K562 (cell line): ENCODE results near the gene MINPP1. TPM values are rescaled to one million over a fixed set of nuclear protein-coding genes. Genes with fewer than 3 reads are reported as not detected.

Experiments used
- ATAC-seq: fragments of 200-7000 bp; cut with Tn5 transposase; 3 replicates; pipeline ENCODE4 v1.9.1; 2020; ENCODE audit warnings: moderate library complexity
- BruUV-seq: library from RNA; stranded (reverse); fragments of 400-500 nt; replicated peaks from 2 replicates; lab custom pipeline; 2021; lab: Mats Ljungman, UMichigan
- CTCF ChIA-PET: fragments of 300-600 bp; formaldehyde crosslinking; extraction: SDS; loops from one replicate; lab custom pipeline; 2021; ENCODE audit warnings: low intra/inter-chr PET ratio; lab: Yijun Ruan, JAX
- POLR2A ChIA-PET: fragments of 300-600, 350-650 bp; sonication (Branson Sonifier 250); formaldehyde crosslinking; extraction: SDS; loops from one replicate; lab custom pipeline; 2021; ENCODE audit warnings: antibody characterized with exemption, inconsistent platforms; lab: Yijun Ruan, JAX
- DNase-seq, 4 experiments: peaks; one replicate each; pipeline versions ENCODE4 v3.0.0 to v3.0.0-alpha.2; 2011 to 2018; ENCODE audit warnings: low spot score in 3 of 4, mixed read lengths in 3 of 4; ENCODE audit errors: extremely low read depth in 1 of 4
- FAIRE-seq: peaks from 2 replicates; lab custom pipeline; 2011; peaks lifted over from hg19 to GRCh38; lab: Jason Lieb, UNC
- H2AFZ ChIP-seq: 2 replicates; pipeline ENCODE4 v1.6.0; 2011; ENCODE audit warnings: low read depth, low read length, control low read depth, inconsistent platforms
- H3K27ac ChIP-seq: fragments of 200-600 bp; 3 replicates; pipeline ENCODE4 v1.8.0; 2011; ENCODE audit warnings: low read depth, mild to moderate bottlenecking, control low read depth, inconsistent platforms, low read length, moderate library complexity, mixed read lengths; ENCODE audit errors: extremely low read depth
- H3K27me3 ChIP-seq, 2 experiments: fragments of 300-600 bp in 1 of 2; 2 replicates in 1 of 2; 3 replicates in 1 of 2; pipeline versions ENCODE4 v1.6.0 to v1.8.0; 2011; ENCODE audit warnings: inconsistent platforms in 2 of 2, low read length in 2 of 2, mild to moderate bottlenecking in 1 of 2, mixed read lengths in 1 of 2, moderate library complexity in 1 of 2; ENCODE audit not compliant: control insufficient read depth in 2 of 2, insufficient read depth in 2 of 2
- H3K36me3 ChIP-seq: fragments of 300-600 bp; 3 replicates; pipeline ENCODE4 v1.8.0; 2011; ENCODE audit warnings: mild to moderate bottlenecking, low read length, inconsistent platforms; ENCODE audit not compliant: control insufficient read depth, insufficient read depth
- H3K4me1 ChIP-seq, 2 experiments: fragments of 200-600 bp in 1 of 2; replicated peaks in 1 of 2; 2 replicates in 1 of 2; 3 replicates in 1 of 2; pipeline versions ENCODE4 v1.5.1 to v1.8.0; 2011; ENCODE audit warnings: inconsistent platforms in 2 of 2, low read length in 2 of 2, mild to moderate bottlenecking in 1 of 2, mixed read lengths in 1 of 2, moderate library complexity in 1 of 2; ENCODE audit not compliant: control insufficient read depth in 2 of 2, insufficient read depth in 2 of 2
- H3K4me2 ChIP-seq: 2 replicates; pipeline ENCODE4 v1.6.1; 2011; ENCODE audit warnings: low read length, control low read depth, inconsistent platforms, mixed read lengths; ENCODE audit not compliant: insufficient read depth
- H3K4me3 ChIP-seq: fragments of 200-600 bp; sonication (generic), shearing (Covaris generic); 2 replicates; pipeline ENCODE4 v1.5.1; 2016; ENCODE audit warnings: control low read depth, inconsistent platforms
- H3K79me2 ChIP-seq: fragments of 200-600 bp; 3 replicates; pipeline ENCODE4 v1.8.0; 2011; ENCODE audit warnings: low read length, inconsistent platforms; ENCODE audit not compliant: control insufficient read depth, insufficient read depth
- H3K9ac ChIP-seq, 2 experiments: 2 replicates each; pipeline versions ENCODE4 v1.6.0 to v1.6.1; 2011; ENCODE audit warnings: low read depth in 2 of 2, low read length in 2 of 2, control low read depth in 1 of 2, inconsistent platforms in 1 of 2, mild to moderate bottlenecking in 1 of 2, mixed read lengths in 1 of 2; ENCODE audit not compliant: insufficient read depth in 1 of 2
- H3K9me1 ChIP-seq: one replicate; pipeline ENCODE4 v1.6.0; 2011; ENCODE audit warnings: inconsistent platforms, mild to moderate bottlenecking, low read length, moderate library complexity; ENCODE audit not compliant: control insufficient read depth, insufficient read depth
- H3K9me3 ChIP-seq: replicated peaks from 2 replicates; pipeline ENCODE4 v1.5.1; 2011; ENCODE audit warnings: low read depth, low read length, inconsistent platforms; ENCODE audit not compliant: control insufficient read depth, insufficient read depth
- H4K20me1 ChIP-seq: replicated peaks from 2 replicates; pipeline ENCODE4 v1.6.1; 2011; ENCODE audit warnings: low read length, inconsistent platforms, mixed read lengths; ENCODE audit not compliant: control insufficient read depth, insufficient read depth
- ARID1B ChIP-seq: fragments of 450-650 bp; IDR thresholded peaks from 2 replicates; pipeline ENCODE4 v1.6.1; 2016; ENCODE audit warnings: antibody characterized with exemption, mild to moderate bottlenecking, inconsistent platforms
- JUND ChIP-seq, 2 experiments: IDR thresholded peaks; 2 replicates in 1 of 2; 3 replicates in 1 of 2; pipeline ENCODE4 v1.6.1; 2011; ENCODE audit warnings: borderline replicate concordance in 2 of 2, low read depth in 2 of 2, low read length in 2 of 2, improper control_type of control experiment in 1 of 2, missing biosample characterization in 1 of 2, missing genetic modification characterization in 1 of 2, missing genetic modification reagents in 1 of 2
- MEIS2 ChIP-seq: fragments of 450-650 bp; IDR thresholded peaks from 2 replicates; pipeline ENCODE4 v1.6.1; 2014; ENCODE audit warnings: mild to moderate bottlenecking; ENCODE audit not compliant: partially characterized antibody
- NFIC ChIP-seq: fragments of 450-650 bp; IDR thresholded peaks from 2 replicates; pipeline ENCODE4 v1.6.1; 2017; ENCODE audit warnings: mild to moderate bottlenecking, inconsistent platforms
- RAD21 ChIP-seq, 2 experiments: fragments of 250-450 bp in 1 of 2; fragments of 450-650 bp in 1 of 2; sonication (Bioruptor Pico) in 1 of 2; formaldehyde crosslinking in 1 of 2; IDR thresholded peaks in 1 of 2; conservative IDR thresholded peaks in 1 of 2; 2 replicates each; pipeline versions ENCODE4 v1.4.0 to v1.8.0; 2020 to 2022; ENCODE audit warnings: mild to moderate bottlenecking in 2 of 2, moderate library complexity in 1 of 2
- SMAD1 ChIP-seq: fragments of 150-350 bp; IDR thresholded peaks from 2 replicates; pipeline ENCODE4 v1.6.1; 2014; ENCODE audit warnings: low read length, low read depth; ENCODE audit not compliant: partially characterized antibody
- SMAD2 ChIP-seq: fragments of 150-350 bp; IDR thresholded peaks from 2 replicates; pipeline ENCODE4 v1.6.1; 2014; ENCODE audit warnings: low read depth, mild to moderate bottlenecking, low read length
- SMARCE1 ChIP-seq: fragments of 450-650 bp; IDR thresholded peaks from 2 replicates; pipeline ENCODE4 v1.7.1; 2016; ENCODE audit warnings: mild to moderate bottlenecking
- WGBS: fragments of 100-300 bp; shearing (Covaris generic); methylation state at CpG from one replicate; pipeline ENCODE4 v1.1.6; 2016; ENCODE audit warnings: low coverage, mixed read lengths; ENCODE audit not compliant: insufficient coverage; ENCODE audit errors: missing lambda C conversion rate; 5-methylcytosine and 5-hydroxymethylcytosine counted together
- in situ Hi-C: fragments of 300-500 bp; cut with MboI; formaldehyde crosslinking; loops from 4 replicates; pipeline ENCODE4 v1.15.0; 2018; ENCODE audit warnings: inconsistent platforms, mixed read lengths
- intact Hi-C: fragments of 100-400 bp; cut with micrococcal nuclease; formaldehyde crosslinking; loops from 2 replicates; pipeline ENCODE4 v1.14.2; 2022
- polyA plus RNA-seq, 8 experiments: library from polyadenylated mRNA; depleted of rRNA in 4 of 8; stranded (reverse) in 5 of 8; unstranded in 3 of 8; fragments of >200 nt; fragmentation: Nextera tagmentation in 2 of 8; fragmentation: Illumina TruSeq in 1 of 8; extraction: Ambion mirVana in 2 of 8; extraction: Trizol in 1 of 8; gene quantifications; 2 replicates each; pipeline versions ENCODE4 v1.2.1 to v1.2.3, GENCODE V29; 2011 to 2014; ENCODE audit warnings: inconsistent platforms in 1 of 8, missing spikeins in 1 of 8
- total RNA-seq, 7 experiments: library from RNA; depleted of rRNA in 6 of 7; stranded (reverse); fragments of >200 nt in 6 of 7; fragmentation: Illumina TruSeq in 2 of 7; extraction: Trizol in 2 of 7; gene quantifications; 2 replicates each; pipeline versions ENCODE4 v1.2.1 to v1.2.3, GENCODE V29; 2011 to 2021; ENCODE audit warnings: low replicate concordance in 1 of 7
- TF ChIP-seq, protein P1 (sequence below): sonication (generic); formaldehyde crosslinking; IDR thresholded peaks from 2 replicates; pipeline ENCODE4 v1.8.0; 2022; ENCODE audit warnings: mild to moderate bottlenecking, low read depth, missing genetic modification reagents
- TF ChIP-seq, protein P2 (sequence below), 2 experiments: IDR thresholded peaks in 1 of 2; conservative IDR thresholded peaks in 1 of 2; 2 replicates each; pipeline ENCODE4 v1.6.1; 2016; ENCODE audit warnings: low read depth in 2 of 2, mild to moderate bottlenecking in 1 of 2, missing compliant biosample characterization in 1 of 2, missing genetic modification characterization in 1 of 2, moderate library complexity in 1 of 2
- TF ChIP-seq, protein P3 (sequence below): fragments of 250-450 bp; sonication (Bioruptor Pico); IDR thresholded peaks from 2 replicates; pipeline ENCODE4 v1.5.0; 2021; ENCODE audit warnings: mild to moderate bottlenecking, moderate library complexity

MINPP1 gene
- total and polyA plus RNA-seq, 9 of the 15 experiments (the other 6 are each of a cell fraction or from before 2014, with no cell fraction given) = 11.5 to 44.5 (median 27.1) TPM

DNA sequence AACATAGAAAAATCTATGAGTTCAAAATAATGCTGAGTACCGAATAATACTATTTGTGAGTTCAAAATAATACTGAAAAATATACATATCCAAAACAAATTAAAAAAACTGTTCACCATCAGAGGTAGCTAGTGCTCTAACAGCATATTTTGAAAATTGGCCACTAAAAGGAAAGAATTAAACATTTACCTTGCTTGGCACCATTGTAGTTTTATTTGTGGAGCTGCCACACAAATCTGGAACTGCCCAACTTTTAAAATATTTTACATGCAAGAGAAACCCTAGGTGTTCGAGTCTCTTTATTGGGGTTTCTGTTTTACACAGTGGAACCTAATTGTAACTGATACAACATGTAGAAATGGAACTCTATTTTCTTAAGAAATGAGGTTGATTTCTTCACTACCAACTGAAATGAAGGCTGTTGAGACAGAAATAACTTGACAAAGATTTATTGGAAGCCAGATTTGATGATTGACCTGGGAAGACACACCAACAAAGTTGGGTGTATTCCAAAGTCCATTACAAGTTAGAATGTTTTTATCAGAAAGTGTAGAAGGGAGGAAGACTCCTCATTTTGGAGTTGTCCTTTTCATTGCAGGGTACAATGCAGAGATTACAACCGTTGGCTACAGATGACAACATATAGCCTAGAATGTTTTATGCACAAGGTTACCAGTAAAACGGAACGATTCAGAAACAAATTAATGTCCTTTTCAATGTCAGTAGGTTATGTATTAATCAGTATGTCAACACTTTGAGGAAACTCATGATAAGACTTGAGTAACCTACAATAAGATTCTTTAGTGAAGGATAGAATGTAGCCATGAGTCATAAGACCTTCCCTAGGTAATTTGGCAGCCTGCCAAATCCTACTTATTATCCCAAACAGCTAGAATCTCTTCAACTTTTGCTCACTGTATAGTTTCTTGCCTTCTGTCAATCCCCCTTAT lies 81.1 kb downstream of the MINPP1 start:
- H2AFZ ChIP-seq = no peak overlapping the region
- no peak overlapping the region for H3K27ac ChIP-seq
- no peak overlapping the region for H3K4me3 ChIP-seq
- ATAC-seq (no peak), DNase-seq (peak in 1 of 4 experiments; percentile 47), FAIRE-seq (no peak)
- H3K79me2 ChIP-seq = no peaks in the 10 kb centered on the region
- H3K4me2 ChIP-seq = no peak overlapping the region
- in situ Hi-C loops (no loop called here), intact Hi-C loops (no loop called here)
- ChIA-PET CTCF (no interaction called here), POLR2A (no interaction called here)
- H3K9me1 ChIP-seq = no peaks in the 10 kb centered on the region
- peaks cover 0 to 12% of the 10 kb centered on the region in 2 experiments; a peak in 2 of 5 replicates for H3K27me3 ChIP-seq
- H3K4me1 ChIP-seq = no peaks in the 10 kb centered on the region
- H3K36me3 ChIP-seq = no peaks in the 10 kb centered on the region
- BruUV-seq = no TSS peak
- H3K9ac ChIP-seq = no peak overlapping the region
- H3K9me3 ChIP-seq = no peaks in the 10 kb centered on the region
- 1% methylated on average over 5 of the region's 5 CpGs for WGBS
- H4K20me1 ChIP-seq = no peaks in the 10 kb centered on the region
- TF ChIP-seq SMARCE1 (0 out of 2 replicates have a peak, but pooled peaks have one; percentile 39), SMAD1 (peak; percentile 96), JUND (IDR thresholded peaks at IDR 0.05; ENCODE audit: borderline replicate concordance, low read depth, low read length) (peak; percentile 68; the same call in 1 of the 2 replicates), JUND (tag; IDR thresholded peaks at IDR 0.05; ENCODE audit: borderline replicate concordance, low read depth, low read length) (peak; percentile 68; the same call in 1 of the 3 replicates), SMAD2 (no peak), NFIC (peak; percentile 100), RAD21 (CRISPR knock-in tag; conservative IDR thresholded peaks at IDR 0.05 in 1 of 2, IDR thresholded peaks at IDR 0.05 in 1 of 2) (peak in 1 of 2 experiments; percentile 68; a peak in 2 of 4 replicates), MEIS2 (peak; percentile 84), ARID1B (0 out of 2 replicates have a peak, but pooled peaks have one; percentile 25)
- TF ChIP-seq, protein P1, sequence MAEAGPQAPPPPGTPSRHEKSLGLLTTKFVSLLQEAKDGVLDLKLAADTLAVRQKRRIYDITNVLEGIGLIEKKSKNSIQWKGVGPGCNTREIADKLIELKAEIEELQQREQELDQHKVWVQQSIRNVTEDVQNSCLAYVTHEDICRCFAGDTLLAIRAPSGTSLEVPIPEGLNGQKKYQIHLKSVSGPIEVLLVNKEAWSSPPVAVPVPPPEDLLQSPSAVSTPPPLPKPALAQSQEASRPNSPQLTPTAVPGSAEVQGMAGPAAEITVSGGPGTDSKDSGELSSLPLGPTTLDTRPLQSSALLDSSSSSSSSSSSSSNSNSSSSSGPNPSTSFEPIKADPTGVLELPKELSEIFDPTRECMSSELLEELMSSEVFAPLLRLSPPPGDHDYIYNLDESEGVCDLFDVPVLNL (CRISPR knock-in tag) = no peak
- TF ChIP-seq, protein P2, sequence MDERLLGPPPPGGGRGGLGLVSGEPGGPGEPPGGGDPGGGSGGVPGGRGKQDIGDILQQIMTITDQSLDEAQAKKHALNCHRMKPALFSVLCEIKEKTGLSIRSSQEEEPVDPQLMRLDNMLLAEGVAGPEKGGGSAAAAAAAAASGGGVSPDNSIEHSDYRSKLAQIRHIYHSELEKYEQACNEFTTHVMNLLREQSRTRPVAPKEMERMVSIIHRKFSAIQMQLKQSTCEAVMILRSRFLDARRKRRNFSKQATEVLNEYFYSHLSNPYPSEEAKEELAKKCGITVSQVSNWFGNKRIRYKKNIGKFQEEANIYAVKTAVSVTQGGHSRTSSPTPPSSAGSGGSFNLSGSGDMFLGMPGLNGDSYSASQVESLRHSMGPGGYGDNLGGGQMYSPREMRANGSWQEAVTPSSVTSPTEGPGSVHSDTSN (CRISPR knock-in tag; IDR thresholded peaks at IDR 0.05; ENCODE audit: low read depth) = no peak
- TF ChIP-seq, protein P2 (tag; conservative IDR thresholded peaks at IDR 0.05; ENCODE audit: low read depth) = peak; percentile 77
- TF ChIP-seq, protein P3, sequence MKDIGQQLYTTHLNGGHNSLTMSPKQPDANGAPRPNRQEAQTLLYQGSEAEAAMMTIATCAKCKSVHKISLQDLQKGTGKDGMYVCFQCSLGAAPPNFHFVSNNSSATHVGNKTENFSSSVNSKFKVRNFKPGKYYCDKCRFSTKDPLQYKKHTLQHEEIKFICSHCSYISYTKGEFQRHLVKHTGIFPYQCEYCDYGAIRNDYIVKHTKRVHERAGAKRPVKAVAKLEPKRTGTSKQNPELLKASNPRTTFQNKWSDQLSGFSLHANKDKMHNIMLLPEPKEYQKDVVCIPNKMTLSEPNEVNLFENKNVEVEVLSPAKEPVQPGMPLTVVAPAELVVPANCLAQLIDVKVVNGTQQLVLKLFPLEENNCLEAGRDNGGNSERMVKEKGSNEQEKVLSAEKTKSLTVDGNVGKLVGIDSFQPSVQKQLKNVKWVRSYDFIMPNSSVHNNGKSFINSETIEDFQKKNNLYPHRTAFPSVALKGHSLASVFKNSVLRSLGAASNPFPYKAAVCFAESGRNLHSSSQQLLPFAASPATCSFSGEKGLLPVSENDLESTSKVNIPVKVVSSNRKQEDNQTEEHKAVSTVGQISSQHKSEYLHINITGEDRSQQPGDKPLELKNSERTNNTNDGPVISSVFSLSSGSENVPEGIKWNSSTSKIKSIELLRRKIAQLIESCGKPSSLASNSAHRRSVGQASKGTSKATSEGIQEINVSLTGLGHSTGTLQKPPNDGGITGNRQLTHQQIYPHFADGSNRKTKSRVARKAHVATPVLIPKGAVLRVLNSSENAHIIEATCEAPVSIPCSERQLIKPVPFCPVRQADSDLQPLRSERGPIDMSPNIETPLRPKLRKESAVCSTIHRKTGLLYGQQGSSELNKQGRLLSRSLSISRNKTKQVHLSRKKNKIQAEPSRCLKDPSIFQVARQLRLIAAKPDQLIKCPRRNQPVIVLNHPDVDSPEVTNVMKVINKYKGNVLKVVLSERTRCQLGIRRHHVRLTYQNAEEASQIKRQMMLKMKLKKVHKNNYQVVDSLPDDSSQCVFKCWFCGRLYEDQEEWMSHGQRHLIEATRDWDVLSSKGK (CRISPR knock-in tag) = no peak
